A172 (cell line): ENCODE results near the gene TK2. TPM values are rescaled to one million over a fixed set of nuclear protein-coding genes. Genes with fewer than 3 reads are reported as not detected.
A peak's percentile ranks its signal among the peaks of the same experiment; 100 is the strongest.
"Not testable (repeated sequence)": the region's sequence is repeated elsewhere in the genome, so short reads cannot be mapped to it uniquely, and the experiment has no call there.

ENCODE experiments used
- DNase-seq: peaks from one replicate; pipeline ENCODE4 v3.0.0-alpha.2; 2015; ENCODE audit warnings: low spot score
- total RNA-seq: library from RNA; depleted of rRNA; stranded (reverse); fragments of >200 nt; shearing (Covaris generic); gene quantifications from 2 replicates; pipeline ENCODE4 v1.2.3, GENCODE V29; 2014

The TK2 gene
- total RNA-seq, 1 experiment from 2014 or later, result 35.0 TPM

- no peak for DNase-seq
Observed at GRCh38 chr16:66507731-66508239, 42.1 kb downstream of the TK2 start.

DNA sequence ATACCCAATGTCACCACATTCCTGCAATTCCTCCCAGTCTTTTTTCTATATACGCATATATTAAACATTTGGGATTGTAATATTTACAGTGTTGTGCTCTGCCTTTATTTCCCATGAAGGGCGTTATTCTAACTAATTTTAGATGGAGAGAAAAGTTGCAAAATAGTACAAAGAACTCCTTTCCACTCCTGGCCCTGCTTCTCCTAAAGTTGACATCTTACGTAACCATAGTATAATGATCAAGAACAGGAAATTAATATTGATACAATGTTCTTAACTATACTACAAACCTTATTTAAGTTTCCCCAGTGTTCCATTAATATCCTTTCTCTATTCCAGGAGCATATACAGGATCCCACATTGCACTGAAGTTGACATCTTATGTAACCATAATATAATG, 46.3 kb downstream of the TK2 start:
- no peak for DNase-seq

DNA sequence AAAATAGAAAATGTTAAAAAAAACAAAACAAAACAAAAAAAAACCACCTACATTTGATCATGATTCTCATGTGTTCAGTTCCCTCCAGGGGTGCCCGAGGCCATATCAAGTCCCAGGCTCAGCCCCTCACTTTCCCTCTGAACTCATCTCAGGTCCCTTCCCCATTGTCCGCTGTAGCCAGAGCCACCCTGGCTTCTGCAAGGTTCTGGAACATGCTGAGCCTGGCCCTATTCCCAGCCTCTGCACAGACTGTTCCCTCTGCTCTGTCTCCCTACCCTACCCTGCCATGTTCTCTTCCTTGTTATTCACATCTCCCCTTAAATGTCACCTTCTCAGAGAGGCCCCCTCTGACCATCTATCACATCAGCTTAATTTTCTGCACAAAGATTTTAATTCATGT, 46.9 kb downstream of the TK2 start:
- no peak for DNase-seq

GRCh38 chr16:66502020-66502913, 47.7 kb downstream of the TK2 start:
- DNase-seq, result no peak

- DNase-seq, result not testable (repeated sequence)
Observed at GRCh38 chr16:66501563-66501962, 48.4 kb downstream of the TK2 start.

DNA sequence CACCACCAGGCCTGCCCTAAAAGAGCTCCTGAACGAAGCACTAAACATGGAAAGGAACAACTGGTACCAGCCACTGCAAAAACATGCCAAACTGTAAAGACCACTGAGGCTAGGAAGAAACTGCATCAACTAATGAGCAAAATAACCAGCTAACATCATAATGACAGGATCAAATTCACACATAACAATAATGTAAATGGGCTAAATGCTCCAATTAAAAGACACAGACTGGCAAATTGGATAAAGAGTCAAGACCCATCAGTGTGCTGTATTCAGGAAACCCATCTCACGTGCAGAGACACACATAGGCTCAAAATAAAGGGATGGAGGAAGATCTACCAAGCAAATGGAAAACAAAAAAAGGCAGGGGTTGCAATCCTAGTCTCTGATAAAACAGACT, 52.0 kb downstream of the TK2 start:
- DNase-seq, result not testable (repeated sequence)

DNA sequence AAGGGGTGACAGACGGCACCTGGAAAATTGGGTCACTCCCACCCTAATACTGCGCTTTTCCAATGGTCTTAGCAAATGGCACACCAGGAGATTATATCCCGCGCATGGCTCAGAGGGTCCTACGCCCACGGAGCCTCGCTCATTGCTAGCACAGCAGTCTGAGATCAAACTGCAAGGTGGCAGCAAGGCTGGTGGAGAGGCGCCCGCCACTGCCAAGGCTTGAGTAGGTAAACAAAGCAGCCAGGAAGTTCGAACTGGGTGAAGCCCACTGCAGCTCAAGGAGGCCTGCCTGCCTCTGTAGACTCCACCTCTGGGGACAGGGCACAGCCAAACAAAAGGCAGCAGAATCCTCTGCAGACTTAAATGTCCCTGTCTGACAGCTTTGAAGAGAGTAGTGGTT, 53.7 kb downstream of the TK2 start:
- DNase-seq, result not testable (repeated sequence)

DNA sequence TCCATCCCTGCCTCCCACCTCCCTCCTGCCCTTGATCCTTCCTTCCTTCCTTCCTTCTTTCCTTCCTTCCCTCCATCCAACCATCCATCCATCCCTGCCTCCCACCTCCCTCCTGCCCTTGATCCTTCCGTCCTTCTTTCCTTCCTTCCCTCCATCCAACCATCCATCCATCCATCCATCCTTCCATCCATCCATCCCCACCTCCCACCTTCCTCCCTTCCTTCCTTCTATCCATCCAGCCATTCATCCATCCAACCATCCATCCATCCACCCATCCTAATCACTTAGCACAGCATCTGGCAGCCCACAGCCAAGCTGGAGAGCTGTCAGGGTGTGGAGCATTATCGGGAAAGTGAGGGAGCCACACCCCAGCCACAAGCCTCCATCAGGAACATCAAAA, 54.5 kb downstream of the TK2 start:
- DNase-seq, result no peak

- DNase-seq, result no peak
Observed at GRCh38 chr16:66494916-66495315, 55.0 kb downstream of the TK2 start.

DNA sequence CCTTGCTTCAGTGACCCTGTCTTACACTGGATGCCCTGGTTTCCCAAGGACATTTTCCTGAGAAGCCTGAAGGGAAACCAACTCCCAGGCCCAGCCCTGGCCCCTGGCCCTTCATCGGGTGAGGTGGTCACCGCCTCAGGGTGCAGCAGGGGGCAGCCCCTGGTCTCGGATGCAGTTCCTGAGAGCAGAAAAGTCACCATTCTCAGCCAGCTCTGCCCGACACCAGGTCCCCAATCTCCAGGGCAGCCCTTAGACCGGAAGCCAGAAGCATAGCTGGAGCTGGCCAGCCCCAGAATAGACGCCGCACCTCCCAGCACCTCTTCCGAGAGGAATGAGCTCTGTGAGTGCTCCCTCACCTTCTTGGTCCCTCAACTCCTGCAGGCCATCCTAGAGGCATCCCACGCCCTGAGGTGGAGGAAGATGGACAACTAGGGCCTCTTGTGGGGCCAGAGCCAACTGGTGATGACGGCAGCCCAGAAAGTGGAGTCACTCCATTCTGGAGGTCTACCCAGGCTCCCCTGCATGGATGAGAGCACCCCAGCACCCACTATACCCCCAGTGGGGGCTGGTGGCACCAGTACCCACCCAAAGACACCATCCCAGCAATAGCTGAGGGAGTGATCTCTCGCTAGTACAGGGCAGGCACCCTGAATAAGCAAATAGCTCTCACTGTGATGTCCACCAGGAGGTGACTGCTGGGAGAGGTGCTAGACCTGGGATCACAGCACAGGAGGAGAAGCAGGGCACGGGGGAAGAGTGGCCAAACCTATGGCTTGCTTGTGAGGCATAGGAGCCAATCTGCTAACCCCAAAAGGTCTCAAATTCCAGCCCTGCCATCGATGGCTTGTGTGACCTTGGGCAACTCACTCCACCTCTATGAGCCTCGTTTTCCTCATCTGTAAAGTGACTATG, 56.2 kb downstream of the TK2 start:
- DNase-seq, result no peak

DNA sequence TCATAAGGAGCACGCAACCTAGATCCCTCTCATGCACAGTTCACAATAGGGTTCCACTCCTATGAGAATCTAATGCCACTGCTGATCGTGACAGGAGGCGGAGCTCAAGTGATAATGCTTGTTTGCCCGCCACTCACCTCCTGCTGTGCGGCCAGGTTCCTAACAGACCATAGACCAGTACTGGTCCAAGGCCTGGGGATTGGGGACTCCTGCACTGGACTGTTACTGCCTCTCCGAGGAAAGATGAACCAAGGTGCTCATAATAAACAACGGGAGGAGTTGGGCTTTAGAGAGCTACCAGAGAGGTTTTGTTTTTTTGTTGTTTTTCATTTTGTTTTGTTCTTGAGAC, 58.2 kb downstream of the TK2 start:
- no peak for DNase-seq

DNA sequence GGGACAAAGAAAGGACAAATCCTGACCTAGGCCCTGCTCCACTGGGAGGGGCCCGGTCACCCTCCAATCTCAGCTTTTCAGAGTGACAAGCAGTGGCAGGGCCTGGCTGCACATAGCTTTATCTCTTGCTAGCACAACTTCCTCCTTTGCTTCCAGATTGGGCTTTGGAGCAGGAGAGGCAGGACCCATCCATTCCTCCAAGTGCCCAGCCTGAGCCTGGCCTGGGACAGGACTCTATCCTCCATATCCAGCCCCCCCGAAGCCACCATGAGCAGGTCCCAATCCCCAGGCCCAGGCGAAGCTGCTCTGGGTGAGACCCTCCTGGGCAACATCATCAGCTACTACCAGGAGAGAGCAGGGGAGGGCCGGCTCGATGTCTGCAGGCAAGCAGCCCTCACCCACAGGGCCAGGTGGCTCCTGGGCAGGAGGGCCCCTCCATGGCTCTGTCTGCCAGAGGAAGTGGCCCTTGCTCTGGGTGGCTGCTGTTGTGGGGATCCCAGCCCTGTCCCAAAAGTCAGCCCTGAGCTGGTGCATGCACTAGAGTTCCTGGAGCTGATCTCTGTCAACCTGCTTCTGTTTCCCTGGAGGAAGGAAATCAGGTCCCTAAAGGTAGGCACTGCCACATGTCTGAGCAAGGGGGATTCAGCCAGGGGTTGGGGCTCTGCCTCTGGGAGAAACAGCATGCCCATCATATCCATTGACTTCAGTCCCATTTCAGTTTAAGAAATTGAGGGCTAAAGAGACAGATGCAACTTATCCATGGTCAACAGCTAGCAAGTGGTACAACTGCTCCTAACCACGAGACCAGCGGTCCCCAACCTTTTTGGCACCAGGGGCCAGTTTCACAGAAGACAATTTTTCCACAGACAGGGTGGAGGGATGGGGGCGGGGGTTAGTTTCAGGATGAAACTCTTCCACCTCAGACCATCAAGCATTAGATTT, 58.9 kb downstream of the TK2 start:
- no peak for DNase-seq

GRCh38 chr16:66489818-66490217, 60.1 kb downstream of the TK2 start:
- no peak for DNase-seq

DNA sequence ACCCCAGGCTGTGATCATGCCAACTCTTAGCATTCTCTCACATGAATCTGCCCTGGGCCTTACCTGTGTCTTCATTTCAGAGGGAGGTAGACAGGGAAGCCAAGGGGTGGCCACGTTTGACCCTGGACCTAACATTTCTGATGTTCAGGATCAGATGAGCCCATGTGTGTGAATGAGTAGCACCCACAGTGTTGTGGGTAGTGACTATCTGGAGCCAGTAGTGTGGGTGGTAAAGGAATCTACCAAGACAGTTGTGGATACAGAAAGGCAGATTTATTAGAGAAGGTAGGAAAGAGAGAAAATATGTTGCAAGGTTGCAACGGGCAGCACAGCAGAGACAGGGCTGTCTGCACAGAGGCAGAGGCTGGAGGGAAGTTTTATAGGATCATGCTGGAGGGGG, 60.5 kb downstream of the TK2 start:
- no peak for DNase-seq

GRCh38 chr16:66488505-66488904, 61.4 kb downstream of the TK2 start:
- no peak for DNase-seq

DNA sequence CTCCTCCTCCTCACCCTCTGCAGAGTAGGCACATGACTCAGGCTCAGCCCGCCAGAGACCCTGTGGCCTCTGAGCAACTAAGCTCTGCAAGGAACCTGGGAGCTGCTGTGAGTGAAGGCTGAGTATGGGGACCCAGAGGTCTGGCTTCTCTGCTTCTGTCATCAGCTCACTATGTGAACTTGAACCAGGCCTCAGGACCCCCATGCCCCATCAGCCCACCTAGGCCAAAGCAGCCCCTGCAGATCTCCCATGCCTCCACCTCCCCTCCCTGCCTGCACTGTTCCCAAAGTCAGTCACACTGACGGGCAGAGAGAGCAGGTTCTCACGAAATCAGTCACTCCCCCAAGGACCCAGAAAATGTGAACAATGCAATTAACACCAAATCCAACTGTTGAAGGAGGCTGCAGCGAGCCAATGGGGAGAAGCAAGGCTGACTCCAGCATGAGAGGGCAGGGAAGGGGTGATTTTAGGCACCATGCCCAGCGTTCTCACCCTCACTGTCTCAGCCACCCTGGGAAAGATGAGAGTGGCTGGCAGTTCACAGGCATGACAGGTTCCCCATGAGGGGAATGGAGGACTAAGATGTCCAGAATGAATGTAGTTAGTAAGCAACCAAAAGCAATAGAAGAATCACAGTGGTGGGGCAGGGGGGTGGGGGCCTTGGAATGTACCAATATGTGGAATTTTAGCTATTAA, 62.2 kb downstream of the TK2 start:
- no peak for DNase-seq

DNA sequence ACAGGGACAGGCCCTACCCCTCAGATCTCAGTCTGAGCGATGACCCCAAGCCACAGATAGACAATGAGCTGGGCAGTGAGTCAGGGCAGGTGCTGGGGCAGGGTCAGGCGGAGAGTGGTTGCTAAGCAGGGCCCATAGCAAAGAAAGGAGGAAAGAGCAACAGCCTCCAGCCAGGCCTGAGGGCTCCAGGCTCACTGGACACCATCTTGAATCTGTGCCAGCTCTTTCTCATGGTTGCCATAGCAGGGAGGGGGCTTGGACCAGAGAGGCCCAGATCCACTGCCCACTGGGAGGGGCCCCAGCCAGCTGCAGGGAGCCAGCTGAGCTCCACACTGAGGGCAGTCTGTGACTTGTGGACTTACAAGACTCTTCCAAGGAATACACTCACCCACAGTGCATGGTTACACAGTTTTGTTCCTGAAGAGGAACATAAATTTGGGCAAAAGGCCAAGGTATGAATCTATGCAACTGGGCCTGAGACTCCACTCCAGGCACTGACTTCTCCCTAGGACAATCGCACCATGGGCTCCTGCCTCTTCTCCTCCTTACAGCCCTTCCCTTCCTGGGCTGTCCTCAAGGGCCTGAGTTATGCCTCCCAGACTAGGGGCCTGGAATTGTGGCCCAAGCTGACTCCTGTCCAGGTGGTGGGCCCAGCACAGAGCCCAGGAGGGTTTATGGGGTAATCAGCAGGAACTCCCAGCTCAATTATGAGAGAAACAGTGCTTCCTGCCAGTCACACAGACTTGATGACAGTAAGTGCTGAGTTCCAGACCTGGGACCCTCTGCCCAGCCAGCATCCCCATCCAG, 62.9 kb downstream of the TK2 start:
- peak; percentile 35 for DNase-seq

GRCh38 chr16:66486199-66486772, 63.6 kb downstream of the TK2 start:
- DNase-seq, result no peak

DNA sequence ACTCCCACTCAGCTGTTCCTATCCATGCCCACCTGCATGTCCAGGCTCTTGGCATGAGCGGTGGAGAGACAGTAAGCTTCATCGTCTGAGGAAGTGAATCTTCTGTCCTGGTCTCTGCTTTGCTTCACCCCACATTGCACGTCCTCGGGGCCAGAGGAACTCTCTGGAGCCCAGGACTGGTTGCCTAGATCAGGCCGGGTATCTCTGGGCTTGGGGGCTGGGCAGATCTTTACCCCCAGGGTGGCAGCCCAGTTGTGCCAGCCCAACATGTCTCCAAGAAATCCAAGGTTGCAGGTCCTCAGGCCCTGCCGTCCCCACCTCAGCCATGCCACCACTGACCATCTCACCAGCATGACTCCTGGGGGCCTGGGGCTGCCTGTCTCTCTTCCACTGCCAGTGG, 64.5 kb downstream of the TK2 start:
- no peak for DNase-seq
